Measurements from ENCODE around the gene P2RY10. TPM values are rescaled to one million over a fixed set of nuclear protein-coding genes. Genes with fewer than 3 reads are reported as not detected.

The P2RY10 gene
- under 1 TPM in 2 of 4 donors, not detected in 2; 0.22 to 0.42 TPM for total RNA-seq

DNA sequence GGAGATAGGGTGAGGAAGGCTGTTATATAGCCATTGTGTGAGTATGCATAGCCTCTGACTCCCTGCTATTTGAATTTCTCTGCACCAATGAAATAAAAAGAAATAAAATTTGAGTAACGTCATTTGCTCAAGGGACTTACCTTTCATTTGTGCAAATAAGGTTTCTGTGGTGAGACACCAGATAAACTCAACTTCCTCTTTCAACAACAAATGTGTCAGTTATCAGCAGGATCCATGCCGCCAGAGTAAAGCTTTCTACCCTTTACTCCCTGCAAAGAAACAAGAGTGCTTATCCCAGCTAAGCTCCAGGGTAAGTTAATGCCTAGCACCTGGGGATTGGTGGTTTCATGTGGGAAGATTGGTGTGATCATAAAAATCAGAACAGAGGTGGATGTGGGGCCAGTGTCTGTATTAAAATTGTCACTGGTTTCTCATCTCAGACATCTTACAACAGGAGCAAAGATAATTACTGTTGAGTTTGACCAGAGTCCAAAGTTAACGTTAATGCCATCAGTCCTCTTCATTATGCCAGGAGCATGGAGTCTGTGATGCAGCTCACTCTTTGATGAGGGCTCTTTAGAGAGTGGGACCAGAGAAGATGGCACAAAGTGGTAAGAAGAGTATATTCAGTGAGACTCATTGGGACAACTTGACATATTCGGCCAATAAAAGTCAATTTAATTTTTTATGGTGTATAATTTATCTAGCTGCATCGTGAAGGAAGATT is at the start of gene P2RY10:
Gene P2RY10 (plus strand): TSS at position 206 of the 727 bp plus-strand sequence. CDS start 15,130 bp downstream, outside the sequence.
- no peaks in the 10 kb centered on the region for H3K36me3 ChIP-seq
- 45 to 84% methylated on average over 5 of the region's 5 CpGs for WGBS, 2 donors
- DNase-seq (ENCODE audit: low spot score in 2 of 2) = no peak
- TF ChIP-seq EP300 (IDR thresholded peaks at IDR 0.05) = no peak
- H3K9me3 ChIP-seq = no peaks in the 10 kb centered on the region
- peak within 1 kb of the TSS in 1 of 4 donors; percentile 21 for H3K4me3 ChIP-seq
- H3K4me1 ChIP-seq = no peaks in the 10 kb centered on the region
- H3K27me3 ChIP-seq = no peaks in the 10 kb centered on the region
- peak within 1 kb of the TSS in 1 of 4 donors; percentile 50 for H3K27ac ChIP-seq

GRCh38 chrX:78922754-78923153 is 22.4 kb upstream of the P2RY10 start:
- H3K9me3 ChIP-seq = no peaks in the 10 kb centered on the region
- H3K27me3 ChIP-seq = no peaks in the 10 kb centered on the region
- no peaks in the 10 kb centered on the region for H3K36me3 ChIP-seq
- no peak overlapping the region for H3K4me3 ChIP-seq
- no peaks in the 10 kb centered on the region for H3K4me1 ChIP-seq
- 34 to 54% methylated on average over 1 of the region's 1 CpG for WGBS, 2 donors
- TF ChIP-seq, protein P1, sequence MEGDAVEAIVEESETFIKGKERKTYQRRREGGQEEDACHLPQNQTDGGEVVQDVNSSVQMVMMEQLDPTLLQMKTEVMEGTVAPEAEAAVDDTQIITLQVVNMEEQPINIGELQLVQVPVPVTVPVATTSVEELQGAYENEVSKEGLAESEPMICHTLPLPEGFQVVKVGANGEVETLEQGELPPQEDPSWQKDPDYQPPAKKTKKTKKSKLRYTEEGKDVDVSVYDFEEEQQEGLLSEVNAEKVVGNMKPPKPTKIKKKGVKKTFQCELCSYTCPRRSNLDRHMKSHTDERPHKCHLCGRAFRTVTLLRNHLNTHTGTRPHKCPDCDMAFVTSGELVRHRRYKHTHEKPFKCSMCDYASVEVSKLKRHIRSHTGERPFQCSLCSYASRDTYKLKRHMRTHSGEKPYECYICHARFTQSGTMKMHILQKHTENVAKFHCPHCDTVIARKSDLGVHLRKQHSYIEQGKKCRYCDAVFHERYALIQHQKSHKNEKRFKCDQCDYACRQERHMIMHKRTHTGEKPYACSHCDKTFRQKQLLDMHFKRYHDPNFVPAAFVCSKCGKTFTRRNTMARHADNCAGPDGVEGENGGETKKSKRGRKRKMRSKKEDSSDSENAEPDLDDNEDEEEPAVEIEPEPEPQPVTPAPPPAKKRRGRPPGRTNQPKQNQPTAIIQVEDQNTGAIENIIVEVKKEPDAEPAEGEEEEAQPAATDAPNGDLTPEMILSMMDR (IDR thresholded peaks at IDR 0.05) = no peak
- TF ChIP-seq EP300 (IDR thresholded peaks at IDR 0.05) (no peak), POLR2A (IDR thresholded peaks at IDR 0.05) (no peak)
- no peak overlapping the region for H3K27ac ChIP-seq
- DNase-seq (ENCODE audit: low spot score in 2 of 2) = no peak

DNA sequence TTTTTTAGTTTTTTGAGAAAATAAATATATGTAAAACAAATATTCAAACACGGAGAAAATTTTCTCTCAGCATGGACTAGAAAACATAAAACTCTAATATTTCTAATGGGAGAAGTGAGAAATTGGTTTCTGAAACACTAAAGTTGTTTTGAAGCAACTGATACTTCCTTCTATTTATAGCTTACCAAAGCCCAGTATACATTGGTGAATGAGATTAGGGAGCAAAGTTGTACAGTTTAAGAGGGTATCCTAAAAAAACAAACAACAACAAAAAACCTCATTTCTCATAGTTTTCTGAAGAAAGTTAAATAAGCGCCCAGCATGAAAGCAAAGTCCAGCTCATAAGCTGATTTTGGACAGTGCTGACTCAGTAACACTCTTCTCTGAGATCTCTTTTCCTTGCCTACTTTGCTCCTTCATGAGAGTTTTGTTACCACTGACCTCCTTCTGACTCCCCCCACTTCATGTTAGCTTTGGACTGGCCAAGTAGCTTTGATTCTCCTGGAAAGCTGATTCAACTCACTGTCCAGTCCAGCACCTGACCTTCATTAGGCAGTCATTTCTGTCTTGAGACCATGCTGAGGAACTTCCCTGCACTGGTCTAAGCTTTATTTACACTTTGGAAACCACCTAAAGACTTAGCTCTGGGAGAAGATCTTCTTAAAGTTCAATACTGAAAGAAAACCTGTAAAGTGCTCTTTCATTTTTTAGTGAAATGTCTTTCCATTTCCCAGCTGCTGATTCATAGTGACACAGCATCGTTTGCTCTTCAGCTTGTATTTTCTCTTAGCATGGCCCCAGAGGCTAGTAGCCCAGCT is 21.8 kb upstream of the P2RY10 start:
- no peak overlapping the region for H3K4me3 ChIP-seq
- H3K9me3 ChIP-seq = no peaks in the 10 kb centered on the region
- H3K36me3 ChIP-seq = no peaks in the 10 kb centered on the region
- no peak for DNase-seq (ENCODE audit: low spot score in 2 of 2)
- no peaks in the 10 kb centered on the region for H3K27me3 ChIP-seq
- H3K27ac ChIP-seq = no peak overlapping the region
- WGBS, 2 donors = 43 to 49% methylated on average over 3 of the region's 3 CpGs
- H3K4me1 ChIP-seq = no peaks in the 10 kb centered on the region
- TF ChIP-seq POLR2A (IDR thresholded peaks at IDR 0.05) = no peak
- TF ChIP-seq, protein P1 (IDR thresholded peaks at IDR 0.05) = no peak
- no peak for TF ChIP-seq EP300 (IDR thresholded peaks at IDR 0.05)

- 26 to 28% methylated on average over 1 of the region's 1 CpG for WGBS, 2 donors
- TF ChIP-seq, protein P1 (IDR thresholded peaks at IDR 0.05) = no peak
- TF ChIP-seq EP300 (IDR thresholded peaks at IDR 0.05) (no peak), POLR2A (IDR thresholded peaks at IDR 0.05) (no peak)
- Histone ChIP-seq H3K4me1 (no peaks in the 10 kb centered on the region), H3K27ac (no peak overlapping the region), H3K27me3 (no peaks in the 10 kb centered on the region), H3K4me3 (no peak overlapping the region), H3K36me3 (no peaks in the 10 kb centered on the region), H3K9me3 (no peaks in the 10 kb centered on the region)
- no peak for DNase-seq (ENCODE audit: low spot score in 2 of 2)
Measured at GRCh38 chrX:78931814-78932213, 13.4 kb upstream of the P2RY10 start.

DNA sequence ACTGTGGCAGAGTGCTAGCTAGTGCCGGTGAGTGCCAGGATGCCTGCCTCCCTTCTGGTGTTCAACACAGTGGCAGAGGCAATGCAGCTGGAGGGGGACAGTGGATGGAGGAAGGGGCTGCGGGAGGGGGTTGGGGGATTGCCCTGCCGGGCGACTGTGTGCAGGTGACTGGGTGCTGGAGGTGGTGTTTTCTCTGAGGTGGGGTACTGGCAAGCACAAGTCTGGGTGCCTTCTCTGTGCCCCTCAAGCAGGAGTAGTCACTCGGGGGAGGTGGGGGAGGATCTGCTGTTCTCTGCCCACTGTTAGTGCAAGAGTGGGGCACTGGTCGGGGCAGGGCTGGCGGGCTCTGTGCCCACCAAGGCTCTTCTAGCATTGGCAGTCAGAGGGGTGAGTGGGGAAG is 10.3 kb upstream of the P2RY10 start:
- Histone ChIP-seq H3K27ac (no peak overlapping the region), H3K4me1 (no peaks in the 10 kb centered on the region), H3K4me3 (no peak overlapping the region), H3K36me3 (no peaks in the 10 kb centered on the region), H3K9me3 (no peaks in the 10 kb centered on the region), H3K27me3 (no peaks in the 10 kb centered on the region)
- WGBS, 2 donors = 90 to 96% methylated on average over 4 to 7 of the region's 7 CpGs
- TF ChIP-seq POLR2A (IDR thresholded peaks at IDR 0.05) (no peak), EP300 (IDR thresholded peaks at IDR 0.05) (no peak)
- TF ChIP-seq, protein P1 (IDR thresholded peaks at IDR 0.05) = no peak
- DNase-seq (ENCODE audit: low spot score in 2 of 2) = no peak
